Activated CD4-positive, CD25-positive, alpha-beta regulatory T cell treated with anti-CD3 and anti-CD28 coated beads, Interleukin-2, amount 50 U/mL, for 24 hours (primary cell): ENCODE measurements around the gene C16orf86.

ENCODE experiments used
- ATAC-seq, 2 donors: fragments of 150-1000 bp; cut with Tn5 transposase; one replicate each; pipeline ENCODE4 v1.10.0; 2021; ENCODE audit warnings: mild to moderate bottlenecking in 1 of 2, moderate library complexity in 1 of 2

C16orf86 gene

GRCh38 chr16:67654403-67654911 is 12.2 kb upstream of the C16orf86 start:
- ATAC-seq: no peak

DNA sequence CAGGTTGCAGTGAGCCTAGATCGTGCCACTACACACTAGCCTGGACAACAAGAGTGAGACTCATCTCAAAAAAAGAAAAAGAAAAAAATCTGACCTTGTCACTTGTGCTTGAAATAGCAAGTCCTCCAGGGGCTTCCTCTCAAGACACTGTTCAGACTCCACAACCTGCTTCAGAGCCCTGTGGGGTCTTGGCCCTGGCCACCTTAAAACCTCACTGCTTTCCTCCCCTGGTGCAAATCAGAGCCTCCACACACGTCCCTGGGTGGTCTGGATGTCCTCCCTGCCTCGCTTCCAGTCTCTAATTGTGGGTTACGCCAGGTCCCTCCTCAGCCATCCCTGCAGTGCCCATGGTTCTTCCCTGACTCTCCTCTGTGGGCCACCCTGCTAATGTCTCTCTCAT is 11.3 kb upstream of the C16orf86 start:
- ATAC-seq: no peak

GRCh38 chr16:67656344-67657016 is 10.1 kb upstream of the C16orf86 start:
- no peak for ATAC-seq

DNA sequence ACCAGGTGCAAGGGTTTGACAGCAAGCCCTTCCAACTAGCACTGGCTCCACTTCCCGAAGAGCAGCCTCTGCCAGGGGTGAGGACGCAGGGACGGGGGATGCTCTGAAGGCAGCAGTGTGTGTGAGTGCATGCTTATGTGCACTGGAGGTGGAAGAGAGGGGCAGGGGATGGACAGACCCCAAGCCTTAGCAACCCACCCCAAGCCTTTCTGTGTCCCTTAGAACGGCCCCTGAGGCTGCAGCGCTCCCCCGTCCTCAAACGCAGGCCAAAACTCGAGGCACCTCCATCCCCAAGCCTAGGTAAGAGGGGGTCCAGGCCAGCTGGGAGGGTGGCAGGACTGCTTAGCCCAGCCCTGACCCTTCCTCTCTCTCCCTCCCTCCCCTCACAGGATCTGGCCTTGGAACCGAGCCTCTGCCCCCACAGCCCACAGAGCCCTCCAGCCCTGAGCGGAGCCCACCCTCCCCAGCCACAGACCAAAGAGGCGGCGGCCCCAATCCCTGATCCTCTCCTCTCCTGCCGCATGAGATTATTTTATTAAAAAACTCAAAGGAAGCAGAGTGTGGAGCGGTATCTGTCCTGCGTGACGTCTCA is 9.5 kb upstream of the C16orf86 start:
- no peak for ATAC-seq

GRCh38 chr16:67657751-67658518 is 8.7 kb upstream of the C16orf86 start:
- no peak for ATAC-seq

DNA sequence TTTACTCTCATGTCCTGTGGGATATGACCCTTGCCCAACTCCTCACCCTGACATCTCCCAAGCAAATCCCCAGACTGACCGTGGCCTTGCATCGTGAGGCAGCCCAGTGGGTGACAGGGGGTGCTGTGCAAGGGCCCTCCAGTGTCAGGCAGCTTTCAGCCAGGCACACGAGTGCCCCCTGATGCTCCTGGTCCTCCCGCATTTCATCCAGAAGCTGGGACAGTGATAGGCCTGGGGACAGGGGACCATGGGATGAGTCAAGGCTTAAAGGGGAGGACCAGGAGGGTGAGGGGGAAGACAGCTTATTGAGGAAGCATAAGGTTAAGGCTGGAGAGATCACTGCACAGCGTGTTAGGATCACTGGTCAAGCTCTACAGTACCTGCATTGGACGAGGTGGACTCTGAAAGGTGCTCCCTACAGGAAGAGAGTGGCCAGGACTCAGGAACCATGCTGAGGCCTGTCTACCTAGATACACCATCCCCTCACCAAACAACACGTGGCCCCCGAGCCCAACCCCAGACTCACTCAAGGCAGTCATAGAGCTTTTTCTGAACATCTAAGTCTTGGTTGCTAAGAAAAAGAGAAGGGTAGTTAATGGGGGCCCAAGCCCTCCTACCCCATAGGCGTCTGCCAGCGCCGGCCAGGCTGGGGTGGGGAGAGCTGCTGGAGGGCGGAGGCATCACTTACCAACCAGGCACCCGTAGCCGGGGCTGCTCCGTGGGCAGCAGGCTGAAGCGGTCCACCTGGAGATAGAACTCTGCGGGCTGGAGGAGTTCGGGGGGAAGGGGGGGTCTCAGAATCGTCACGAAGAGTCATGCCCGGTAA is 7.6 kb upstream of the C16orf86 start:
- ATAC-seq: no peak

DNA sequence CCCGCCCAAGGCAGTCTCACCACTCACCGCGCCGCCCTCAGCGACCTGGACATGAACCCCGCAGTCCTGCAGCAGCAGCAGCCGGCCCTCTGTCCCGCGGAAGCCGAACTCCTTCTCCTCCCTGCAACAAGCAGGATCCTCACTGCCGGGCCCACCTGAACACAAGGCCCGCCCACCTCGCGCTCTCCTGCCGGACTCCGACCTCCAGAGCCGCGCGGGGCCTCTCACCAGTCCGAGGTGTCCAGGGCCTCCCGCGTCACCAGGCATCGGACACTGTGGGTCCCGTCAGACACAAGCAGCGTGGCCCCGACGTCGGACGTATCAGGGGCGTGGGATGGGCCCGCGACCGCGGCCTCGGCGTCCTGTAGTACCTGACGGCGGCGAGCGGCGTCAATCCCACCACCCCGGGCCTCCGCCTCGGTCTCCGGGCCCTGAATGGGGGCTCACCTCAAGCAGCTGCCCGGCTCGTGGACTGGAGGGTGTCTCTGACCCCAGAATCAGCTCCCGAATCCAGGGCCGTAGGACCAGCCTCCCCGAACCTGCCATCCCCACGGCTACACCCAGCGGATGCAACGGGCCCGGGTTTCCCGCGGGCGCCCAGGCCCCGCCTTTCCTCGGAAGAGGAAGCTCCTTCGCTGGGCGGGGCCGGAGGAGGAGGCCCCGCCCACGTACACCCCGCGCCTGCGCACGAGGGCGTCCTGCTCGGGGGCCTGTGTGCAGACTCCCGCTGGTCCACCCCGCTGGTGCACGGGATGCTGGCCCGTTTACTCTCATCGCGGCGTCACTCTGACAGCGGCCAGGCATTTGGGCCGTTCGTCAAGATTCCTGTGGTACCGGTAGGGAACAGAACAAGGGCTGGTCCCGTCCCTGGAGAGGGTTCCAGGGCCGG is 6.7 kb upstream of the C16orf86 start, which contains the start of gene ACD:
TSS of gene ACD (minus strand) at position 586 of the 889 bp plus-strand sequence. CDS start at position 546, 40 bp downstream.
- ATAC-seq: peak; percentile 59 to 62

DNA sequence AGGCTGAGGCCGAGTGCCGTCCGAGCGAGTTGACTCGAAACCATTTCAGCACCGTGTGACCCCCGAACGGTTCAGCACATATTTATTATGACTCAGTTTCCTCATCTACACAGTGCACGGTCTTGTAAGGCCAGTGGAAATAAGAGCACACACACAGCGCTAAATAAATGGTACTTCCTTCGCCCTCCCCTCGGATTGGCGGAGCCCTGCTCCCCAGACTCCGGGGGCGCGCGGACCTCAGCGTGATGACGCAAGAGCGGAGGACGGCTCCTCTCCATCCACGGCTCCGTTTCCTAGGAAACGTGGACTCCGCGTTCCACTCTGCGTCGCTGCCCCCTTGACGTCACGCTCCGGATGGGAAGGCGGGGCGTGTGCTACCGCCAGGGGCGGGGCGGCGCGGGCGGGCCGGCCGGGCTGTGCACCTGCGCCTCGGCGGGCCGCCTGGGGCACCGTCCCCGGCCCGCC is 6.0 kb upstream of the C16orf86 start, which contains the start of gene PARD6A:
TSS of gene PARD6A (plus strand) at position 397 of the 465 bp plus-strand sequence. CDS start 79 bp downstream, outside the sequence.
- peak; percentile 87 to 90 for ATAC-seq

DNA sequence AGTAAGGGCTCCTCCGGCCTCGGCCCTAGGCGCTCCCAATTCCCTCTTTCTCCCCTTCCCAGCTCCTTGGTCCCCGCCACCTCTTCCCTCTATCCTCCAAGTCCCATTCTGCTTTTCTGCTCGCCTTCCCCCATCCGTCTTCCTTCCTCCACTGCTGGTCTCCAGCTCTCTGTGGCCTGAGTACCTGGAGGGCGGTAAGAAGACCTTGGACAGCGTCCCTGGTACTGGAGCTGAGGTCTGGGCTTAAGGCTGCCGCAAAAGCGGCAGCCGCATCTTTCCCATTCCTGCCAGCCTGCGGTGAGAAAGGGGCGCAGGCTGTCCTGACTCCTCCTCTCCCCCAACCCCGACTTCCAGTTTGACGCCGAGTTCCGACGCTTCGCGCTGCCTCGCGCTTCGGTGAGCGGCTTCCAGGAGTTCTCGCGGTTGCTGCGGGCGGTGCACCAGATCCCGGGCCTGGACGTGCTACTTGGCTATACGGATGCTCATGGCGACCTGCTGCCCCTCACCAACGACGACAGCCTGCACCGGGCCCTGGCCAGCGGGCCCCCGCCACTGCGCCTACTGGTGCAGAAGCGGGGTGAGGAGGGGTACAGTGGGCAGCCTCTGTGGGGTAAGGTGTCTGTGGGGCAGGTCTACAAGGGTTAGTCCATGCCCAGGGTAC is 5.4 kb upstream of the C16orf86 start:
- no peak for ATAC-seq

DNA sequence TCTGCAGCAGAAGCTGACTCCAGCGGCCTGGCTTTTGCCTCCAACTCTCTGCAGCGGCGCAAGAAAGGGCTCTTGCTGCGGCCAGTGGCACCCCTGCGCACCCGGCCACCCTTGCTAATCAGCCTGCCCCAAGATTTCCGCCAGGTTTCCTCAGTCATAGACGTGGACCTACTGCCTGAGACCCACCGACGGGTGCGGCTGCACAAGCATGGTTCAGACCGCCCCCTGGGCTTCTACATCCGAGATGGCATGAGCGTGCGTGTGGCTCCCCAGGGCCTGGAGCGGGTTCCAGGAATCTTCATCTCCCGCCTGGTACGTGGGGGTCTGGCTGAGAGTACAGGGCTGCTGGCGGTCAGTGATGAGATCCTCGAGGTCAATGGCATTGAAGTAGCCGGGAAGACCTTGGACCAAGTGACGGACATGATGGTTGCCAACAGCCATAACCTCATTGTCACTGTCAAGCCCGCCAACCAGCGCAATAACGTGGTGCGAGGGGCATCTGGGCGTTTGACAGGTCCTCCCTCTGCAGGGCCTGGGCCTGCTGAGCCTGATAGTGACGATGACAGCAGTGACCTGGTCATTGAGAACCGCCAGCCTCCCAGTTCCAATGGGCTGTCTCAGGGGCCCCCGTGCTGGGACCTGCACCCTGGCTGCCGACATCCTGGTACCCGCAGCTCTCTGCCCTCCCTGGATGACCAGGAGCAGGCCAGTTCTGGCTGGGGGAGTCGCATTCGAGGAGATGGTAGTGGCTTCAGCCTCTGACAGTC is 4.5 kb upstream of the C16orf86 start:
- ATAC-seq: no peak

DNA sequence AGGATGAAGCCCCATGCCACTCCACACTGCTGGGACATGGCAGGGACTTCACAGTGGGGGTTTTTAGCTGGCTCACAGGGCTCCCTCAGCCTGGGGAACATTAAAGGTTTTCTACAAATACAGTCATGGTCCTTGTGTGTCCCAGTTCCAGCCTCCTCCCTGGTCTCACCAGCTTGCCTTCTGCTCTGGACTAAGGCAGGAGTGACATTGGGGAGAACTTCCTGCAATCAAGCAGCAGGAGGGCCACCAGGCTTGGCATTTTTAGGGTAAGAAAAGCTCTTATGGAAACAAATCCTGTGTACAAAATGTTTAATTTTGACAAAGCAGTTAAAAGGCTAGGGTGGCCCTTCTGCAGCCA is 4.0 kb upstream of the C16orf86 start:
- no peak for ATAC-seq

DNA sequence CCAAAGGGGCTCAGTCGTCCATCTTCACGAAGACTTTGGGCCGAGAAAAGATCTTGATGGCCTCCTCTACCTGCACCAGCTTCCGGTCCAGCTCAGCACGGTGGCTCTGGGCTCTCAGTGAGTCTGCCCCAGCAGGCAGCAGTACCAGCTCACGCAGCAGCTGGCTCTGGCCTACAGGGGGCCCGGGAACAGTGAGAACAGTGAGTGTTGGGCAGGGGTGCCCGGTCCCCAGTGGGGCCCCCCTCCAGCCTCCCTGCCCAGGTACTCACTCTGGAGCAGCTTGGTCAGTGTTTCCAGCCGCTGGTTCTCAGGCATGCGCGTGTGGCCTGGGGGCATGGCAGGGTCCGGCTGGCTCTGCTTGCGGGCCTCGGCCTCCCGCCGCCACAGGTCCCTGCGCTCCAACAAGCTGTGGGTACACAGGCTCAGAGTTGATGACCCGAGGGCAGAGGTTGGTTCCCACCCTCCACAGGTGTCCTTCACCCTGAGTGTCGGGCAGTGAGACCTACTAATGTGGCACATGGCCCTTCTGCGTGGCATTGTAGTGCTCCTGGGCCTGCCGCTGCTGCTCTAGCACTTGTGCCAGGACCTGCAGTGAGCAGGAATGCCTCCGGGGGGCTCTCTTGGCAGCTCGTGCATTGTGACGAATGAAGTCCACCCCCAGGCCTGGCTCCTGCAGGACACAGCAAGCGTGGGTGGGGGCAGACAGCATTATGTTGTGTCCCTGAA is 3.3 kb upstream of the C16orf86 start:
- ATAC-seq: no peak

- ATAC-seq: no peak
Measured at GRCh38 chr16:67663877-67664222, 2.8 kb upstream of the C16orf86 start.

DNA sequence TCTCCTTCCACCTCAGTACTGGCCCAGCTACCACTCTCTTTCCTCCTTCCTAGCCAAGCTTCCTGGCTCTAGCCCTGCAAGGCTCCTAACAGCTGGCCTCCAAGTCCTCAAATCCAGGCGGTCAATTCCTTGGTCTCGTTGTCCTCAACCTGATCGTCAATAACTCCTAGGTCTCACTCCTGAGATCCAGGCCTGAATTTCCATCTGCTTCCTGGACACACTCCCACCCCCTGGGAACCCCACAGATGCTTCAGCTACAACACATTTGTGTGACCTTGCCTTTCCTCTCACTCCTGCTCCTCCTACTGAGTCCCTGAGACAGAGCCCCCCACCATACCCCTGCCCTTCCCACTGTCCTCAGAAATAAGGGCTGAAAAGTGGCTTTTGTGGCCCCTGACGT is 2.4 kb upstream of the C16orf86 start:
- no peak for ATAC-seq

DNA sequence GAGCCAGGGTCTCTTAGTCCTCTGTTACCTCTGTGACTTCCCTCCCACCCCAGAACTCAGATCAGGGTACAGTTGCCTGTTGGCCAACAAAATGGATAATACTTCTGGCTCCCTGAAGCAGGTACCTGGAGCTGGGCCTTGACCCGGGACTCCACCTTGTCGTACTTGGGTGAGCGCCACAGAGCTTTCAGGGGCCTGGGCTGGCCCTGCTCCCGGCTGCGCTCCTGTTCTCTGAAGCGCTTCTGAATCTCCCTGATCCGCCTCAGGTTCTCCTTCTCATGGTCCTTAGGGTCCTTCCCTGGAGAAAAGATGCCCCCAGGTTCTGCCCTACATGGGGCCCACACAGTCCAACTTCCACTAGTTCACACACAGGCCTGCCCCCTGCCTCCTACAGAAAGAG is 1.7 kb upstream of the C16orf86 start:
- ATAC-seq: no peak

DNA sequence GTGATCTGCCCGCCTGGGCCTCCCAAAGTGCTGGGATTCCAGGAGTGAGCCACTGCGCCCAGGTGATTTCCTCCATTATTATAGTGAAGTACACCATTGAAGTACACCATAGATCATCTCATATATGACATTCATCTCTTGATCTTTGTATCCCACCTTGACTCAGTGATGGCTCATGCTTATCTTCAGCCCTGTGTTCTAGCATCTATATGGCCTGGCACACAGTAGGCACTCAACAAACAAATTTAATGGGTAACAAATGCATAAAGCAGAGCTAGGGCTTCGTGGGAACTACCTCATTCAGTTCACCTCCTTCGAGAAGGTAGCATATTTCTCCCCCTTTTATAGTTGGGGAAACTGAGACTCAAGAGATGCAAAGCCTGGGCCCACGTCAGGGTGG is 1.0 kb upstream of the C16orf86 start:
- ATAC-seq: no peak

DNA sequence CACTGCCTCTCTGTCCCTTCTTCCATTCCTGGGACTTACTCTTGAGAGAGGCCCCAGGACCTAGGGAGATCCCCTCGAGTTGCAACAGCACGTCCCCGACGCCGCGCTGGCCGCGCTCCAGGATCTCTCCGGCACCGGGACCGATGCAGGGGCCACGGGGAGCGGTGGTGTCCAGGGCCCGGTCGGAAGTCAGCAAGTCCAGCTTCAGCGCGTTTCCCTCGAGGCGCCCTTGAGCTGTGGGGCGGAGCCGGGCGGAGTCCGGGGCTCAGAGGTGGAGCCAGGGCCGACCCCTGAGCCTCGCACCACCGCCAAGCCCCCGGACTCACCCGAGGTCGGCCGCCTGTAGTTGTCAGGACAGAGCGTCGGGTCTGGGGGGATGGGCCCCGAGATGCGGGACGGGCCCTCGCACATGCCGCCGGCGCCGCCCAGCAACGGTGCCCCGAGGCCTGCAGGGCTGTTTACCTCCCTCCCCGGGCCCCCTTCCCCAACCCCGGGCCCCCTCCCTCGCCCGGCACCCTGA is 522 bp upstream of the C16orf86 start:
- peak in 1 of 2 donors; percentile 0 for ATAC-seq

DNA sequence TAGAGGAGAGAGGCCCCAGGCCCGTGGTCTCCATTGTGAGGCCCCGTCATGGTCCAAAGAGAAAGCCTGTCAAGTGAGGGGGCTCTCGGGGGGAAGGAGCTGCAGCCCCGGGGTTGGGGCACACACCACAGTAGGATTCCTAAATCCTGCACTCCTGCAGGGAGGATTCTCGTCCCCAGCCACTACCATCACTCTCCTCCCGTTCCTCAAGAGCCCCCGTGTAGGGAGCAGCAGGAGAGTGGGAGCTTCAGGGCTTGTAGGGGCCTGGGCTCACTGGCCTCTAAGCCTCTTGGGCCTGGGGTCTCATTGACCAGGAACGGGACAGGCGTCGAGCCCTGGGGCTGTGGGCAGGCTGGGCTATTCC is 821 bp downstream of the C16orf86 start:
- ATAC-seq: no peak

GRCh38 chr16:67667817-67668494 is 1.3 kb downstream of the C16orf86 start:
- ATAC-seq: peak; percentile 89 to 91
